Ishikawa (cell line): ENCODE data around the gene PPT2.
A peak's percentile ranks its signal among the peaks of the same experiment; 100 is the strongest.

Experiments used
- CEBPB ChIP-seq: IDR thresholded peaks from 2 replicates; pipeline ENCODE4 v1.6.1; 2012
- CREB1 ChIP-seq: IDR thresholded peaks from 2 replicates; pipeline ENCODE4 v1.6.1; 2012; ENCODE audit warnings: low read depth
- EGR1 ChIP-seq: IDR thresholded peaks from 2 replicates; pipeline ENCODE4 v1.6.1; 2012
- EP300 ChIP-seq: IDR thresholded peaks from 2 replicates; pipeline ENCODE4 v1.6.1; 2012; ENCODE audit warnings: borderline replicate concordance
- FOXM1 ChIP-seq: IDR thresholded peaks from 2 replicates; pipeline ENCODE4 v1.6.1; 2012; ENCODE audit warnings: low read depth, borderline replicate concordance
- TAF1 ChIP-seq: IDR thresholded peaks from 2 replicates; pipeline ENCODE4 v1.6.1; 2012; ENCODE audit warnings: low read depth, mild to moderate bottlenecking
- TCF12 ChIP-seq: IDR thresholded peaks from 2 replicates; pipeline ENCODE4 v1.6.1; 2012; ENCODE audit warnings: low read depth
- TEAD4 ChIP-seq: IDR thresholded peaks from 2 replicates; pipeline ENCODE4 v1.6.1; 2012
- YY1 ChIP-seq: IDR thresholded peaks from 2 replicates; pipeline ENCODE4 v1.6.1; 2012; ENCODE audit warnings: low read depth
- ZBTB7A ChIP-seq: IDR thresholded peaks from 2 replicates; pipeline ENCODE4 v1.6.1; 2012; ENCODE audit warnings: low read depth
- TF ChIP-seq, protein P1 (sequence below): IDR thresholded peaks from 2 replicates; pipeline ENCODE4 v1.6.1; 2012; ENCODE audit warnings: low read depth, mild to moderate bottlenecking
- TF ChIP-seq, protein P2 (sequence below): IDR thresholded peaks from 2 replicates; pipeline ENCODE4 v1.6.1; 2012
- TF ChIP-seq, protein P3 (sequence below): IDR thresholded peaks from 2 replicates; pipeline ENCODE4 v1.6.1; 2012

Gene PPT2

GRCh38 chr6:32192608-32193039 lies 38.7 kb downstream of the PPT2 start, which contains the start of gene GPSM3:
Gene GPSM3, minus strand, starts transcription at chr6:32192643. Its CDS starts 130 bp downstream, at chr6:32192513.
- TF ChIP-seq EGR1 (no peak), TEAD4 (no peak), CEBPB (no peak), YY1 (no peak), EP300 (no peak), CREB1 (no peak), TCF12 (no peak)
- TF ChIP-seq, protein P1, sequence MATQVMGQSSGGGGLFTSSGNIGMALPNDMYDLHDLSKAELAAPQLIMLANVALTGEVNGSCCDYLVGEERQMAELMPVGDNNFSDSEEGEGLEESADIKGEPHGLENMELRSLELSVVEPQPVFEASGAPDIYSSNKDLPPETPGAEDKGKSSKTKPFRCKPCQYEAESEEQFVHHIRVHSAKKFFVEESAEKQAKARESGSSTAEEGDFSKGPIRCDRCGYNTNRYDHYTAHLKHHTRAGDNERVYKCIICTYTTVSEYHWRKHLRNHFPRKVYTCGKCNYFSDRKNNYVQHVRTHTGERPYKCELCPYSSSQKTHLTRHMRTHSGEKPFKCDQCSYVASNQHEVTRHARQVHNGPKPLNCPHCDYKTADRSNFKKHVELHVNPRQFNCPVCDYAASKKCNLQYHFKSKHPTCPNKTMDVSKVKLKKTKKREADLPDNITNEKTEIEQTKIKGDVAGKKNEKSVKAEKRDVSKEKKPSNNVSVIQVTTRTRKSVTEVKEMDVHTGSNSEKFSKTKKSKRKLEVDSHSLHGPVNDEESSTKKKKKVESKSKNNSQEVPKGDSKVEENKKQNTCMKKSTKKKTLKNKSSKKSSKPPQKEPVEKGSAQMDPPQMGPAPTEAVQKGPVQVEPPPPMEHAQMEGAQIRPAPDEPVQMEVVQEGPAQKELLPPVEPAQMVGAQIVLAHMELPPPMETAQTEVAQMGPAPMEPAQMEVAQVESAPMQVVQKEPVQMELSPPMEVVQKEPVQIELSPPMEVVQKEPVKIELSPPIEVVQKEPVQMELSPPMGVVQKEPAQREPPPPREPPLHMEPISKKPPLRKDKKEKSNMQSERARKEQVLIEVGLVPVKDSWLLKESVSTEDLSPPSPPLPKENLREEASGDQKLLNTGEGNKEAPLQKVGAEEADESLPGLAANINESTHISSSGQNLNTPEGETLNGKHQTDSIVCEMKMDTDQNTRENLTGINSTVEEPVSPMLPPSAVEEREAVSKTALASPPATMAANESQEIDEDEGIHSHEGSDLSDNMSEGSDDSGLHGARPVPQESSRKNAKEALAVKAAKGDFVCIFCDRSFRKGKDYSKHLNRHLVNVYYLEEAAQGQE, result no peak

DNA sequence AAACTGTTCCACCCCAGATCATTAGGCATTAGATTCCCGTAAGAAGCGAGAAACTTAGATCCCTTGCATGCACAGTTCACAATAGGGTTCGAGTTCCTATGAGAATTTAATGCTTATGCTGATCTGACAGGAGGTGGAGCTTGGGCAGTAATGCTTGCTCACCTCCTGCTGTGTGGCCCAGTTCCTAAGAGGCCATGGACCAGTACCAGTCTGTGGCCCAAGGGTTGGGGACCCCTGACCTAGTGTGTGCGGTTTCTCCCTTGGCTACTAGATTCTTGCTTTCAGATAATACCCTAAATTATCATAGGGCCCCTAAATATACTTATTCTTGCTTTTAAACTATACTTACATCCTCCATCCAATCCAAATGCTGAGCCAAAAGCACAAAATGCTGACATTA lies 40.4 kb downstream of the PPT2 start:
- TF ChIP-seq TAF1 (no peak), EGR1 (no peak)

DNA sequence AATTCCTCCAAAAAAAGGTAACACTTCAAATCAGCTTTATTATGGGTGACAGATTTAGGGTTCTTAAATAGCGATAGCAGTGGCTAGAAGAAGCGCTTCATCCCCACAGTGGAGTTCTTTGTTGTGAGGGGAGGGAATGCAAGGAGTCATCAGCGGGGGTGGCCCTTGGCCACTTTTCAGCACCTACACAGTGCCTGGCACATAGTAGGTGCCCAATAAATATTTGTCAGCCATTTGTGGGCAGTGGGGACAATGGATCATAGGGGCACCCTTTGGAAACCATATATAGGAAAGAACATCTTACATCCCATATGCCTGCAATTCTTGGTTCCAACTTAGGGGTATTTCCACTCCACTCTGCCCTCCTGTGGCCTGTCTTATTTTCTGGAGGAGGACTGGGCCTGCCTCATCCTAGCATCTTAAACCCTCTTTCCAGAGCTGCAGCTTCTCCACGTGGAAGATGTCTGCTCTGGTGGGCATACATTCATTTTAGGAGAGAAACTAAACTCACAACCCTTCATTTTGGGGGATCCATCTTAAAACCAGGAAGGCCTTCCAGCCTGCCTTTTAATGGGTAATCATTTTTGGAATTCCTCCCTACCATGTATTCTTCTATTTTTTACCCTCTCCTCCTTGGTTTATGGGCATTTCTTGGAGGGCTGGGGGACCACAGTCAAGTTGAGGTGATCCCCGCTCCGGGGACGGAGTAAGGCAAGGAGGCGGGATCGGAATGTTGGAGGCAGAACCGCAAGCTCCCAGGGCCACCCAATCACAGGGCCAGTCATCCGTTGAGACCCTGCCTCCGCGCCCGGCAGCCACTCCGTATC lies 41.1 kb downstream of the PPT2 start:
- TF ChIP-seq TEAD4 (peak; percentile 59; the same call in 1 of the 2 replicates), YY1 (no peak; the same call in 1 of the 2 replicates)

DNA sequence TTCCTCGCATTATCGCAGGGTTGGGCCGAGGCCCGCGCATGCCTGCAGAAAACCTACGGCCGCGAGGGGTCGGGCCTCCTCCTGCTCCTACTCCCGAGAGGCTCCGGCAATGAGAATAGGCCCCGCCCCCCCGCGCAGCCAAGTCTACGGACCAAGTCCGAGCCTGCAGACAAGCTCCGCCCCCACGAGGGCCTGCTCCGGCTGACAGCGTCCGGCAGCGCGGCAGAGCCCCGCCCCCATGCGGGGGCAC lies 41.6 kb downstream of the PPT2 start:
- TF ChIP-seq CEBPB (no peak), CREB1 (no peak), ZBTB7A (no peak), EGR1 (peak; percentile 82; the same call in 1 of the 2 replicates), FOXM1 (no peak), TAF1 (no peak)
- TF ChIP-seq, protein P1, result no peak
- TF ChIP-seq, protein P2, sequence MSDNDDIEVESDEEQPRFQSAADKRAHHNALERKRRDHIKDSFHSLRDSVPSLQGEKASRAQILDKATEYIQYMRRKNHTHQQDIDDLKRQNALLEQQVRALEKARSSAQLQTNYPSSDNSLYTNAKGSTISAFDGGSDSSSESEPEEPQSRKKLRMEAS, result no peak

GRCh38 chr6:32195902-32196681 lies 42.2 kb downstream of the PPT2 start:
- TF ChIP-seq CREB1 (peak; percentile 88), YY1 (no peak), ZBTB7A (0 out of 2 replicates have a peak, but pooled peaks have one; percentile 18), TAF1 (peak; percentile 53; the same call in 1 of the 2 replicates)
- TF ChIP-seq, protein P3, sequence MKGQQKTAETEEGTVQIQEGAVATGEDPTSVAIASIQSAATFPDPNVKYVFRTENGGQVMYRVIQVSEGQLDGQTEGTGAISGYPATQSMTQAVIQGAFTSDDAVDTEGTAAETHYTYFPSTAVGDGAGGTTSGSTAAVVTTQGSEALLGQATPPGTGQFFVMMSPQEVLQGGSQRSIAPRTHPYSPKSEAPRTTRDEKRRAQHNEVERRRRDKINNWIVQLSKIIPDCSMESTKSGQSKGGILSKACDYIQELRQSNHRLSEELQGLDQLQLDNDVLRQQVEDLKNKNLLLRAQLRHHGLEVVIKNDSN, result no peak
- TF ChIP-seq, protein P2, result peak; percentile 90

GRCh38 chr6:32196682-32197616 lies 43.0 kb downstream of the PPT2 start:
- TF ChIP-seq, protein P1, result no peak
- TF ChIP-seq, protein P3, result no peak
- TF ChIP-seq EP300 (no peak), TCF12 (no peak), CREB1 (no peak)
